ENCODE results near the gene DEDD. TPM values are rescaled to one million over a fixed set of nuclear protein-coding genes. Genes with fewer than 3 reads are reported as not detected.

DEDD gene
- total and polyA plus RNA-seq, 2 of the 13 experiments (the other 11 are each of a cell fraction or from before 2014, with no cell fraction given): 12.6 to 27.8 TPM

DNA sequence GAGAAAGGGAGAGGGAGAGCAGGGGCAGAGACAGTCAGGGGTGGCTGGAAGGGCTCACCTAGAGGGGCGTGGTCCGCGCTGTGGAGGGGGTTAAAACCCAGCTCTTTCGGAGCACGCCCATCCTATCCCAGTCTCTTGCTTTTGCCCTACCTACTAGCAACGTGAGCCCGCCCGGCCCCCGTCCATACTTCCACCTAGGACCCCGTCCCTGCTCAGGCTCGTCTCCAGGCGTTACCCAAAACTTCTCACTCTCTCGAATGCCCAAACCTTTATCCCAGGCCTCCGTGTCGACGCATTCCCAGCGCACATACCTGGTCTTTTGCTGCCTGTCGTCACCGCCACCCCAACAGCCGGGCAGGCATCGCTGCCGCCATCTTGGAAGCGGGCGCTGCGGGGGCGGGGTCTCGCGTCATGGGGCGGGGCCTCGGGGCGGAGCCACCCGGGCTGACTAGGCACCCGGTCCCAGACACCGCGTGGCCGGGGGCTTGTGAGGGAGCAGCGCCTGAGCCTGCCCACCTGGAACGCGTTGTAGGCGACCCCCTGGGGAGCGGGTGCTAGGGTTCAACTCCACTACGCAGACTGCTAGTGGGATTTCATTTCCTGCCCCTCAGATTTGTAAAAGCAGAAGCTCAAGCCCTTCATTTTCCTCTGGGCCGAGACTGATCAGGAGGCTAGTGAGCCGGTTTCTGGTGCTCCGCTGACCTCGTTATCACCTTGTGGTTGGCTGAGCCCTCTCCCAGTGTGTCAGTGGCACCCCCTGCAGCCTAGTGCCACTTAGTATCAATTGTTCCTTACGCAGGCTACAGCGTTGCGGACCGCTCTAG is 44.9 kb upstream of the DEDD start, which contains the start of gene B4GALT3 (continued):
- TF ChIP-seq REL (CRISPR knock-in tag; conservative IDR thresholded peaks at IDR 0.05): no peak
- TF ChIP-seq ZNF501 (CRISPR knock-in tag; IDR thresholded peaks at IDR 0.05): peak; percentile 93
- TF ChIP-seq ZMYM3 (CRISPR knock-in tag; IDR thresholded peaks at IDR 0.05): 0 out of 2 replicates have a peak, but pooled peaks have one; percentile 9
- TF ChIP-seq ZNF703 (CRISPR knock-in tag; IDR thresholded peaks at IDR 0.05; ENCODE audit: borderline replicate concordance): no peak
- TF ChIP-seq ZNF549 (CRISPR knock-in tag; IDR thresholded peaks at IDR 0.05): no peak
- TF ChIP-seq THAP9 (CRISPR knock-in tag; IDR thresholded peaks at IDR 0.05; ENCODE audit: borderline replicate concordance): peak; percentile 72; the same call in 1 of the 2 replicates
- TF ChIP-seq PBX3 (CRISPR knock-in tag; IDR thresholded peaks at IDR 0.05; ENCODE audit: borderline replicate concordance): no peak
- no peak for TF ChIP-seq ZNF207 (IDR thresholded peaks at IDR 0.05; ENCODE audit: borderline replicate concordance)
- TF ChIP-seq STAG1 (CRISPR knock-in tag; IDR thresholded peaks at IDR 0.05): peak; percentile 62
- TF ChIP-seq MTA3 (CRISPR knock-in tag; IDR thresholded peaks at IDR 0.05): no peak
- peak; percentile 90 for TF ChIP-seq HDAC1 (CRISPR knock-in tag; IDR thresholded peaks at IDR 0.05)
- TF ChIP-seq ZNF329 (CRISPR knock-in tag; IDR thresholded peaks at IDR 0.05; ENCODE audit: low read depth): no peak
- TF ChIP-seq SRSF1 (optimal IDR thresholded peaks at IDR 0.05; ENCODE audit: low read depth, low read length): no peak
- TF ChIP-seq BATF2 (CRISPR knock-in tag; IDR thresholded peaks at IDR 0.05): no peak
- no peak for TF ChIP-seq ZNF800 (CRISPR knock-in tag; IDR thresholded peaks at IDR 0.05)
- no peak for TF ChIP-seq TEAD2 (CRISPR knock-in tag; IDR thresholded peaks at IDR 0.05)
- no peak for TF ChIP-seq SRSF9 (IDR thresholded peaks at IDR 0.05; ENCODE audit: borderline replicate concordance, insufficient read depth, low read depth, low read length, poor library complexity, severe bottlenecking)
- TF ChIP-seq KMT2B (CRISPR knock-in tag; IDR thresholded peaks at IDR 0.05): peak; percentile 68; the same call in 1 of the 2 replicates
- no peak for TF ChIP-seq RFX3 (CRISPR knock-in tag; IDR thresholded peaks at IDR 0.05)
- 0 out of 2 replicates have a peak, but pooled peaks have one; percentile 50 for TF ChIP-seq MEF2D (CRISPR knock-in tag; IDR thresholded peaks at IDR 0.05)
- 0 out of 2 replicates have a peak, but pooled peaks have one; percentile 76 for TF ChIP-seq ZNF124 (CRISPR knock-in tag; IDR thresholded peaks at IDR 0.05)
- TF ChIP-seq, protein P1, sequence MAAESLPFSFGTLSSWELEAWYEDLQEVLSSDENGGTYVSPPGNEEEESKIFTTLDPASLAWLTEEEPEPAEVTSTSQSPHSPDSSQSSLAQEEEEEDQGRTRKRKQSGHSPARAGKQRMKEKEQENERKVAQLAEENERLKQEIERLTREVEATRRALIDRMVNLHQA (CRISPR knock-in tag; IDR thresholded peaks at IDR 0.05): no peak
- peak; percentile 43 for TF ChIP-seq AGO1 (IDR thresholded peaks at IDR 0.05; ENCODE audit: low read depth, low read length, poor library complexity, severe bottlenecking)

Measured in HepG2 (cell line).